Hematopoietic multipotent progenitor cell treated with erythropoietin and hydrocortisone succinate and interleukin-3 and kit ligand, for 8 days (in vitro differentiated cells): ENCODE measurements around the gene CTNNA2.
"Not testable (repeated sequence)": the region's sequence is repeated elsewhere in the genome, so short reads cannot be mapped to it uniquely, and the experiment has no call there.

Source experiments
- DNase-seq: peaks from one replicate; pipeline ENCODE4 v3.0.0-alpha.2; 2015

The CTNNA2 gene

GRCh38 chr2:80167284-80167808, 654.5 kb downstream of the CTNNA2 start:
- DNase-seq, result no peak

- DNase-seq, result no peak
Observed at GRCh38 chr2:80168037-80168436, 655.2 kb downstream of the CTNNA2 start.

- no peak for DNase-seq
Observed at GRCh38 chr2:80168801-80169200, 656.0 kb downstream of the CTNNA2 start.

- DNase-seq, result no peak
Observed at GRCh38 chr2:80169811-80170594, 657.2 kb downstream of the CTNNA2 start.

- no peak for DNase-seq
Observed at GRCh38 chr2:80185091-80185490, 672.2 kb downstream of the CTNNA2 start.

GRCh38 chr2:80186262-80186661, 673.4 kb downstream of the CTNNA2 start:
- DNase-seq, result no peak

- DNase-seq, result no peak
Observed at GRCh38 chr2:80187156-80187555, 674.3 kb downstream of the CTNNA2 start.

- no peak for DNase-seq
Observed at GRCh38 chr2:80190166-80190565, 677.3 kb downstream of the CTNNA2 start.

GRCh38 chr2:80193566-80193965, 680.7 kb downstream of the CTNNA2 start:
- DNase-seq, result no peak

- DNase-seq, result no peak
Observed at GRCh38 chr2:80195034-80195433, 682.2 kb downstream of the CTNNA2 start.

GRCh38 chr2:80198042-80198441, 685.2 kb downstream of the CTNNA2 start:
- DNase-seq, result no peak

- DNase-seq, result no peak
Observed at GRCh38 chr2:80199504-80199903, 686.7 kb downstream of the CTNNA2 start.

GRCh38 chr2:80203929-80204328, 691.1 kb downstream of the CTNNA2 start:
- not testable (repeated sequence) for DNase-seq

- no peak for DNase-seq
Observed at GRCh38 chr2:80205498-80205897, 692.6 kb downstream of the CTNNA2 start.

GRCh38 chr2:80209458-80209857, 696.6 kb downstream of the CTNNA2 start:
- no peak for DNase-seq

GRCh38 chr2:80217446-80217845, 704.6 kb downstream of the CTNNA2 start:
- DNase-seq, result no peak

- DNase-seq, result no peak
Observed at GRCh38 chr2:80222644-80223043, 709.8 kb downstream of the CTNNA2 start.

- DNase-seq, result no peak
Observed at GRCh38 chr2:80231421-80231820, 718.6 kb downstream of the CTNNA2 start.

- no peak for DNase-seq
Observed at GRCh38 chr2:80233333-80233732, 720.5 kb downstream of the CTNNA2 start.

GRCh38 chr2:80238692-80239469, 726.0 kb downstream of the CTNNA2 start:
- DNase-seq, result peak; percentile 28

GRCh38 chr2:80242355-80242910, 729.6 kb downstream of the CTNNA2 start:
- DNase-seq, result no peak

GRCh38 chr2:80244905-80245584, 732.2 kb downstream of the CTNNA2 start:
- no peak for DNase-seq

GRCh38 chr2:80246534-80246933, 733.7 kb downstream of the CTNNA2 start:
- DNase-seq, result no peak
